IPS DF 4.7 (cell line): ENCODE results near the gene NECTIN4.

ENCODE experiments used
- DNase-seq: peaks from one replicate; pipeline ENCODE4 v3.0.0-alpha.2; 2013; ENCODE audit warnings: low spot score; ENCODE audit errors: extremely low read depth

The NECTIN4 gene

GRCh38 chr1:161061419-161061818 is 27.9 kb downstream of the NECTIN4 start:
- no peak for DNase-seq

- no peak for DNase-seq
These were observed 30.1 kb downstream of the NECTIN4 start for GRCh38 chr1:161059293-161059692.

- no peak for DNase-seq
These were observed 34.6 kb downstream of the NECTIN4 start for GRCh38 chr1:161054805-161055204.

GRCh38 chr1:161054232-161054631 is 35.1 kb downstream of the NECTIN4 start:
- no peak for DNase-seq

GRCh38 chr1:161052899-161053298 is 36.5 kb downstream of the NECTIN4 start:
- no peak for DNase-seq

- no peak for DNase-seq
These were observed 38.1 kb downstream of the NECTIN4 start for GRCh38 chr1:161051219-161051618.

- DNase-seq = no peak
These were observed 40.2 kb downstream of the NECTIN4 start for GRCh38 chr1:161048949-161049722.

- no peak for DNase-seq
These were observed 41.6 kb downstream of the NECTIN4 start for GRCh38 chr1:161047436-161048420.

GRCh38 chr1:161046605-161047228 is 42.6 kb downstream of the NECTIN4 start:
- no peak for DNase-seq

GRCh38 chr1:161045736-161046604 is 43.4 kb downstream of the NECTIN4 start, which contains the start of gene USF1:
USF1 (minus strand) TSS chr1:161045977; CDS start chr1:161043275, 2,702 bp downstream.
- DNase-seq = no peak

GRCh38 chr1:161044908-161045735 is 44.2 kb downstream of the NECTIN4 start:
- DNase-seq = no peak

GRCh38 chr1:161044535-161044907 is 44.8 kb downstream of the NECTIN4 start:
- no peak for DNase-seq

GRCh38 chr1:161039546-161039945 is 49.8 kb downstream of the NECTIN4 start:
- DNase-seq = no peak

- DNase-seq = no peak
These were observed 50.2 kb downstream of the NECTIN4 start for GRCh38 chr1:161039154-161039545.

- no peak for DNase-seq
These were observed 50.7 kb downstream of the NECTIN4 start, which contains the start of gene TSTD1 for GRCh38 chr1:161038523-161039153. TSTD1 (minus strand) TSS chr1:161038964; CDS start chr1:161038889, 75 bp downstream.

- DNase-seq = no peak
These were observed 51.5 kb downstream of the NECTIN4 start for GRCh38 chr1:161037661-161038522.

GRCh38 chr1:161033751-161034150 is 55.6 kb downstream of the NECTIN4 start:
- DNase-seq = no peak

- DNase-seq = no peak
These were observed 56.9 kb downstream of the NECTIN4 start for GRCh38 chr1:161032409-161032808.
